NCI-H1092 treated with DMSO at 0.1 percent for 48 hours (cell line): ENCODE data around the gene PSPC1.

Source experiments
- DNase-seq: peaks from one replicate; lab custom pipeline; 2025; lab: John Stamatoyannopoulos, UW

Gene PSPC1

GRCh38 chr13:19673473-19674430 is 109.0 kb downstream of the PSPC1 start:
- no peak for DNase-seq

GRCh38 chr13:19672990-19673389 is 109.8 kb downstream of the PSPC1 start:
- DNase-seq = no peak

- DNase-seq = no peak
Observed at GRCh38 chr13:19670147-19670546, 112.6 kb downstream of the PSPC1 start.

- DNase-seq = no peak
Observed at GRCh38 chr13:19668778-19669177, 114.0 kb downstream of the PSPC1 start.

GRCh38 chr13:19665427-19665859 is 117.3 kb downstream of the PSPC1 start:
- no peak for DNase-seq

GRCh38 chr13:19664481-19665230 is 118.1 kb downstream of the PSPC1 start:
- DNase-seq = no peak

GRCh38 chr13:19663416-19663979 is 119.2 kb downstream of the PSPC1 start:
- DNase-seq = no peak

- DNase-seq = no peak
Observed at GRCh38 chr13:19661561-19661960, 121.2 kb downstream of the PSPC1 start.

- no peak for DNase-seq
Observed at GRCh38 chr13:19661126-19661525, 121.6 kb downstream of the PSPC1 start.

GRCh38 chr13:19658831-19659230 is 123.9 kb downstream of the PSPC1 start:
- DNase-seq = no peak

GRCh38 chr13:19657872-19658591 is 124.7 kb downstream of the PSPC1 start:
- DNase-seq = no peak
